ENCODE data around the gene BCCIP. TPM values are rescaled to one million over a fixed set of nuclear protein-coding genes. Genes with fewer than 3 reads are reported as not detected.

Gene BCCIP
- total RNA-seq, 1 experiment from 2014 or later = 102 TPM

- CTCF ChIA-PET = no interaction called here
Measured at GRCh38 chr10:125840955-125841354, 17.6 kb downstream of the BCCIP start.

GRCh38 chr10:125843603-125844329 lies 20.4 kb downstream of the BCCIP start:
- DNase-seq (ENCODE audit: low spot score) (no peak), ATAC-seq (no peak)
- Mint-ChIP-seq H3K9me3 (0 out of 2 replicates have a peak, but pooled peaks cover 3% of the 10 kb centered on the region), H3K36me3 (peaks cover 49% of the 10 kb centered on the region), H3K4me1 (no peaks in the 10 kb centered on the region), H3K27me3 (ENCODE audit: low read depth) (no peaks in the 10 kb centered on the region), H3K4me3 (no peak overlapping the region), H3K27ac (no peak overlapping the region)
- TF ChIP-seq FOXP1 (CRISPR knock-in tag; IDR thresholded peaks at IDR 0.05; ENCODE audit: borderline replicate concordance) = no peak
- no peak for TF ChIP-seq SP1 (CRISPR knock-in tag; conservative IDR thresholded peaks at IDR 0.05)
- no peak for TF ChIP-seq ZNF532 (CRISPR knock-in tag; IDR thresholded peaks at IDR 0.05; ENCODE audit: borderline replicate concordance)
- no peak for TF ChIP-seq ARID4B (CRISPR knock-in tag; IDR thresholded peaks at IDR 0.05; ENCODE audit: borderline replicate concordance)
- TF ChIP-seq ZBTB21 (CRISPR knock-in tag; IDR thresholded peaks at IDR 0.05; ENCODE audit: borderline replicate concordance) = no peak
- TF ChIP-seq AR (CRISPR knock-in tag; IDR thresholded peaks at IDR 0.05) = no peak
- no peak for TF ChIP-seq CREB1 (CRISPR knock-in tag; IDR thresholded peaks at IDR 0.05)
- no peak for TF ChIP-seq TP53 (CRISPR knock-in tag; IDR thresholded peaks at IDR 0.05)
- ChIA-PET POLR2A (no interaction called here), CTCF (interaction anchor here (1.0 kb wide), 1 partner anchor 8 kb away, joined by 5 read pairs; no protein-coding TSS in a partner anchor)

More at GRCh38 chr10:125840955-125841354, 17.6 kb downstream of the BCCIP start:
- TF ChIP-seq SOX15 (CRISPR knock-in tag; IDR thresholded peaks at IDR 0.05) (no peak), HMGXB4 (CRISPR knock-in tag; IDR thresholded peaks at IDR 0.05) (no peak), ZNF219 (CRISPR knock-in tag; IDR thresholded peaks at IDR 0.05; ENCODE audit: borderline replicate concordance) (no peak)
- ATAC-seq = no peak
- POLR2A ChIA-PET = no interaction called here
- H3K27ac Mint-ChIP-seq = no peak overlapping the region
- H3K4me3 Mint-ChIP-seq = no peak overlapping the region
- H3K36me3 Mint-ChIP-seq = peaks cover 53% of the 10 kb centered on the region
- no peaks in the 10 kb centered on the region for H3K4me1 Mint-ChIP-seq
- no peaks in the 10 kb centered on the region for H3K27me3 Mint-ChIP-seq (ENCODE audit: low read depth)
- H3K9me3 Mint-ChIP-seq = no peaks in the 10 kb centered on the region
- DNase-seq (ENCODE audit: low spot score) = no peak

Measured in WTC11 (cell line).